GM23248 (cell line): Measurements from ENCODE around the gene SLC4A1AP. TPM values are rescaled to one million over a fixed set of nuclear protein-coding genes. Genes with fewer than 3 reads are reported as not detected.

Experiments used
- DNase-seq: peaks from one replicate; pipeline ENCODE4 v3.0.0-alpha.2; 2015
- H2AFZ ChIP-seq: fragments of 200-600 bp; sonication (generic); 2 replicates; pipeline ENCODE4 v1.6.1; 2016; ENCODE audit warnings: antibody characterized with exemption
- H3F3A ChIP-seq: fragments of 200-600 bp; sonication (generic); 2 replicates; pipeline ENCODE4 v1.6.1; 2016; ENCODE audit warnings: mild to moderate bottlenecking, antibody characterized with exemption, mixed run types; ENCODE audit not compliant: insufficient read depth
- H3K27ac ChIP-seq: fragments of 200-600 bp; sonication (generic); 2 replicates; pipeline ENCODE4 v1.5.1; 2016; ENCODE audit warnings: mild to moderate bottlenecking
- H3K27me3 ChIP-seq: fragments of 200-600 bp; sonication (generic); replicated peaks from 2 replicates; pipeline ENCODE4 v1.6.1; 2016; ENCODE audit warnings: mild to moderate bottlenecking; ENCODE audit not compliant: insufficient read depth
- H3K36me3 ChIP-seq: fragments of 200-600 bp; sonication (generic); 2 replicates; pipeline ENCODE4 v1.6.1; 2016; ENCODE audit warnings: low read depth, mild to moderate bottlenecking
- H3K4me1 ChIP-seq: fragments of 200-600 bp; sonication (generic); 2 replicates; pipeline ENCODE4 v1.6.1; 2016; ENCODE audit warnings: mild to moderate bottlenecking; ENCODE audit not compliant: insufficient read depth
- H3K4me2 ChIP-seq: fragments of 200-600 bp; sonication (generic); one replicate; pipeline ENCODE4 v1.6.1; 2016; ENCODE audit warnings: mild to moderate bottlenecking; ENCODE audit not compliant: unreplicated experiment
- H3K4me3 ChIP-seq: fragments of 200-600 bp; sonication (generic); 2 replicates; pipeline ENCODE4 v1.5.1; 2016; ENCODE audit warnings: mild to moderate bottlenecking
- H3K79me2 ChIP-seq: fragments of 200-600 bp; sonication (generic); 2 replicates; pipeline ENCODE4 v1.6.1; 2016; ENCODE audit warnings: mild to moderate bottlenecking; ENCODE audit not compliant: insufficient read depth
- H3K9ac ChIP-seq: fragments of 200-600 bp; sonication (generic); 2 replicates; pipeline ENCODE4 v1.6.1; 2016; ENCODE audit warnings: mild to moderate bottlenecking
- H3K9me2 ChIP-seq: fragments of 200-600 bp; sonication (generic); 2 replicates; pipeline ENCODE4 v1.6.1; 2016; ENCODE audit warnings: mixed run types, mild to moderate bottlenecking, moderate library complexity; ENCODE audit not compliant: insufficient read depth
- H3K9me3 ChIP-seq: fragments of 200-600 bp; sonication (generic); one replicate; pipeline ENCODE4 v1.6.1; 2017; ENCODE audit warnings: low read depth
- H4K20me1 ChIP-seq: fragments of 200-600 bp; sonication (generic); 2 replicates; pipeline ENCODE4 v1.6.0; 2016; ENCODE audit not compliant: insufficient read depth
- EZH2 ChIP-seq: fragments of 200-600 bp; sonication (generic); IDR thresholded peaks from 2 replicates; pipeline ENCODE4 v1.6.1; 2018; ENCODE audit warnings: antibody characterized with exemption, mild to moderate bottlenecking; ENCODE audit not compliant: insufficient read depth, poor library complexity, severe bottlenecking
- EZH2phosphoT487 ChIP-seq: fragments of 200-600 bp; sonication (generic); IDR thresholded peaks from 2 replicates; pipeline ENCODE4 v1.6.1; 2018; ENCODE audit warnings: antibody characterized with exemption, moderate library complexity, mild to moderate bottlenecking, low read depth; ENCODE audit not compliant: insufficient read depth
- WGBS, 2 experiments: methylation state at CpG; one replicate each; pipeline ENCODE4 v1.1.6; 2015 to 2017; ENCODE audit warnings: low lambda C conversion rate in 2 of 2, low coverage in 1 of 2; ENCODE audit errors: missing lambda C conversion rate in 2 of 2; 5-methylcytosine and 5-hydroxymethylcytosine counted together
- in situ Hi-C: fragments of 300-500 bp; cut with MboI; formaldehyde crosslinking; loops from 2 replicates; pipeline ENCODE4 v1.15.0; 2020
- polyA plus RNA-seq: library from polyadenylated mRNA; unstranded; fragments of >200 nt; fragmentation: Nextera tagmentation; extraction: Ambion mirVana; gene quantifications from 2 replicates; pipeline ENCODE4 v1.2.1, GENCODE V29; 2016
- total RNA-seq: library from RNA; depleted of rRNA; stranded (reverse); fragments of >200 nt; shearing (Covaris generic); gene quantifications from 2 replicates; pipeline ENCODE4 v1.2.3, GENCODE V29; 2014

The SLC4A1AP gene
- total and polyA plus RNA-seq, 2 experiments from 2014 or later, result 22.4 to 23.9 TPM

DNA sequence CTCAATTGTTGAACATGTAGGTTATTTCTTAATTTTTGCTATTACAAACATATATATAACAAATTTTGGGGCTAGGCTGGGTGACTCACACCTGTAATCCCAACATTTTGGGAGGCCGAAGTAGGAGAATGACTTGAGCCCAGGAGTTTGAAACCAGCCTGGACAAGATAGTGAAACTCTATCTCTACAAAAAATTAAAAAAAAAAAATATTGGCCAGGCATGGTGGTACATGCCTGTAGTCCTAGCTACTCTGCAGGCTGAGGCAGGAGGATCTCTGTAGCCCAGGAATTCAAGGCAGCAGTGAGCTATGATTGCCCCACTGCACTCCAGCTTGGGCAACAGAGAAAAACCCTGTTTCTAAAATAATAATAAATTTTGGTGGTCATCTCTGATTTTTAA is 23.5 kb downstream of the SLC4A1AP start:
- Histone ChIP-seq H3K9me2 (no peaks in the 10 kb centered on the region), H3K9ac (no peak overlapping the region), H3K79me2 (no peaks in the 10 kb centered on the region), H3K4me1 (peaks cover 15% of the 10 kb centered on the region), H3K27ac (no peak overlapping the region), H3F3A (peaks cover 15% of the 10 kb centered on the region), H3K4me3 (no peak overlapping the region), H3K9me3 (no peaks in the 10 kb centered on the region), H3K36me3 (peaks cover 28% of the 10 kb centered on the region), H3K4me2 (no peak overlapping the region), H3K27me3 (no peaks in the 10 kb centered on the region), H2AFZ (no peak overlapping the region), H4K20me1 (no peaks in the 10 kb centered on the region)
- in situ Hi-C loops, result no loop called here
- no peak for DNase-seq
- TF ChIP-seq EZH2phosphoT487 (no peak), EZH2 (no peak)
- WGBS, 2 experiments, result 94% methylated on average over 1 of the region's 1 CpG

- no peak for TF ChIP-seq EZH2phosphoT487
- TF ChIP-seq EZH2, result no peak
- Histone ChIP-seq H3F3A (peaks cover 6% of the 10 kb centered on the region; the same call in 1 of the 2 replicates), H3K36me3 (peaks cover 30% of the 10 kb centered on the region), H3K4me1 (no peaks in the 10 kb centered on the region), H3K9me2 (no peaks in the 10 kb centered on the region), H3K4me3 (no peak overlapping the region), H3K27ac (no peak overlapping the region), H3K4me2 (no peak overlapping the region), H3K27me3 (no peaks in the 10 kb centered on the region), H3K9ac (no peak overlapping the region), H4K20me1 (no peaks in the 10 kb centered on the region), H3K9me3 (no peaks in the 10 kb centered on the region), H3K79me2 (no peaks in the 10 kb centered on the region), H2AFZ (no peak overlapping the region)
- WGBS, 2 experiments, result 98% methylated on average over 2 of the region's 2 CpGs
- DNase-seq, result no peak
- in situ Hi-C loops, result no loop called here
These were observed 25.7 kb downstream of the SLC4A1AP start for GRCh38 chr2:27689424-27689823.

GRCh38 chr2:27690052-27690451 is 26.4 kb downstream of the SLC4A1AP start:
- H3K9me2 ChIP-seq, result no peaks in the 10 kb centered on the region
- H3K27me3 ChIP-seq, result no peaks in the 10 kb centered on the region
- H3K36me3 ChIP-seq, result peaks cover 27% of the 10 kb centered on the region
- H3K9ac ChIP-seq, result no peak overlapping the region
- H3K79me2 ChIP-seq, result no peaks in the 10 kb centered on the region
- no peak overlapping the region for H2AFZ ChIP-seq
- TF ChIP-seq EZH2phosphoT487 (no peak), EZH2 (no peak)
- H3K4me1 ChIP-seq, result no peaks in the 10 kb centered on the region
- H3K4me3 ChIP-seq, result no peak overlapping the region
- in situ Hi-C loops, result no loop called here
- no peak overlapping the region for H3K27ac ChIP-seq
- no peaks in the 10 kb centered on the region for H4K20me1 ChIP-seq
- no peak for DNase-seq
- no peaks in the 10 kb centered on the region for H3K9me3 ChIP-seq
- peaks cover 6% of the 10 kb centered on the region; the same call in 1 of the 2 replicates for H3F3A ChIP-seq
- H3K4me2 ChIP-seq, result no peak overlapping the region

DNA sequence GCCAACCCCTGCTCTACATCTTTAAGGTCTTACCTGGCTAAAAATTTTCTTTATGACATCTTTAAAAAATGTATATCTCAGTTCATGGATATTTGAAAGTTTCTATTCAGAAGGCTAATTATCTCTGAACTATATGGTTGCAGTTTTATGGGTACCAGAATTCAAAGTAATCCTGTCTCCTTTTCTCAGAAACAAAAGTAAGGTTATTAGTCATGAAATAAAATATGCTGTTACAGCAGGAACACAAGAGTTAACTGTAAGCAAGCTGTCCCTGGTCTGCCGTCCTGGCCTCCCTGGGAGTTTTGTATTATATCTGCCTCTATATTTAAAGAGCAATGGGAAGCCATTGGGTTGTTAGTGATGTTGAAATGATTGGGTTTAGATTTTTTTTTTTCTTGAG is 34.0 kb downstream of the SLC4A1AP start:
- Histone ChIP-seq H3K79me2 (no peaks in the 10 kb centered on the region), H3K36me3 (no peaks in the 10 kb centered on the region), H3K9me3 (no peaks in the 10 kb centered on the region), H4K20me1 (no peaks in the 10 kb centered on the region), H3F3A (no peaks in the 10 kb centered on the region; the same call in 1 of the 2 replicates), H3K9me2 (no peaks in the 10 kb centered on the region), H3K27ac (no peak overlapping the region), H3K4me2 (no peak overlapping the region), H3K27me3 (no peaks in the 10 kb centered on the region), H3K4me3 (no peak overlapping the region), H3K4me1 (0 out of 2 replicates have a peak, but pooled peaks cover 8% of the 10 kb centered on the region), H2AFZ (no peak overlapping the region), H3K9ac (no peak overlapping the region)
- WGBS, 2 experiments, result 68 to 73% methylated on average over 1 of the region's 1 CpG
- in situ Hi-C loops, result no loop called here
- no peak for DNase-seq
- TF ChIP-seq EZH2 (no peak), EZH2phosphoT487 (no peak)

GRCh38 chr2:27701676-27702075 is 38.0 kb downstream of the SLC4A1AP start:
- no peaks in the 10 kb centered on the region for H3K79me2 ChIP-seq
- H3K4me2 ChIP-seq, result no peak overlapping the region
- H3K27me3 ChIP-seq, result no peaks in the 10 kb centered on the region
- no peak overlapping the region for H2AFZ ChIP-seq
- H3K9ac ChIP-seq, result no peak overlapping the region
- TF ChIP-seq EZH2phosphoT487, result no peak
- no peak for TF ChIP-seq EZH2
- peaks cover 42% of the 10 kb centered on the region for H3K4me1 ChIP-seq
- in situ Hi-C loops, result no loop called here
- H3F3A ChIP-seq, result peaks cover 29% of the 10 kb centered on the region
- H3K4me3 ChIP-seq, result no peak overlapping the region
- H3K36me3 ChIP-seq, result no peaks in the 10 kb centered on the region
- WGBS, 2 experiments, result 26 to 39% methylated on average over 5 of the region's 5 CpGs
- H4K20me1 ChIP-seq, result no peaks in the 10 kb centered on the region
- no peaks in the 10 kb centered on the region for H3K9me2 ChIP-seq
- no peak overlapping the region for H3K27ac ChIP-seq
- DNase-seq, result peak; percentile 40
- no peaks in the 10 kb centered on the region for H3K9me3 ChIP-seq
